Muscle of leg (tissue), 11 donors: ENCODE data around the gene PXYLP1. TPM values are rescaled to one million over a fixed set of nuclear protein-coding genes. Genes with fewer than 3 reads are reported as not detected.
A peak's percentile ranks its signal among the peaks of the same experiment; 100 is the strongest.

Source experiments
- DNase-seq: peaks from one replicate; pipeline ENCODE4 v3.0.0; 2013
- H3K27ac ChIP-seq: one replicate; pipeline ENCODE4 v1.5.1; 2013; ENCODE audit warnings: mild to moderate bottlenecking, low read length, control low read depth
- H3K27me3 ChIP-seq: one replicate; pipeline ENCODE4 v1.6.1; 2013; ENCODE audit warnings: low read length; ENCODE audit not compliant: control insufficient read depth, insufficient read depth
- H3K36me3 ChIP-seq: one replicate; pipeline ENCODE4 v1.6.1; 2013; ENCODE audit warnings: low read length; ENCODE audit not compliant: control insufficient read depth, insufficient read depth
- H3K4me1 ChIP-seq: one replicate; pipeline ENCODE4 v1.6.1; 2013; ENCODE audit warnings: low read length; ENCODE audit not compliant: control insufficient read depth, insufficient read depth
- H3K4me3 ChIP-seq: one replicate; pipeline ENCODE4 v1.5.1; 2013; ENCODE audit warnings: low read length, control low read depth
- H3K9me3 ChIP-seq: replicated peaks from 2 replicates; pipeline ENCODE4 v1.6.1; 2013; ENCODE audit warnings: low read depth, low read length; ENCODE audit not compliant: control insufficient read depth
- WGBS: methylation state at CpG from one replicate; pipeline ENCODE4 v1.1.5; 2013; ENCODE audit warnings: missing lambda C conversion rate; ENCODE audit not compliant: insufficient coverage; 5-methylcytosine and 5-hydroxymethylcytosine counted together
- polyA plus RNA-seq, 8 donors: library from polyadenylated mRNA; unstranded; fragments of 120-200 nt; gene quantifications; one replicate each; pipeline versions ENCODE4 v1.2.1 to v1.2.3, GENCODE V29; 2013; ENCODE audit warnings: inconsistent platforms in 1 of 8, low replicate concordance in 1 of 8; ENCODE audit not compliant: insufficient read length in 8 of 8, insufficient read depth in 1 of 8
- total RNA-seq: library from RNA; stranded (reverse); fragments of 120-200 nt; gene quantifications from one replicate; pipeline ENCODE4 v1.2.4, GENCODE V29; 2013

PXYLP1 gene
- total and polyA plus RNA-seq, 9 donors, result 12.8 to 21.8 (median 18.3) TPM

DNA sequence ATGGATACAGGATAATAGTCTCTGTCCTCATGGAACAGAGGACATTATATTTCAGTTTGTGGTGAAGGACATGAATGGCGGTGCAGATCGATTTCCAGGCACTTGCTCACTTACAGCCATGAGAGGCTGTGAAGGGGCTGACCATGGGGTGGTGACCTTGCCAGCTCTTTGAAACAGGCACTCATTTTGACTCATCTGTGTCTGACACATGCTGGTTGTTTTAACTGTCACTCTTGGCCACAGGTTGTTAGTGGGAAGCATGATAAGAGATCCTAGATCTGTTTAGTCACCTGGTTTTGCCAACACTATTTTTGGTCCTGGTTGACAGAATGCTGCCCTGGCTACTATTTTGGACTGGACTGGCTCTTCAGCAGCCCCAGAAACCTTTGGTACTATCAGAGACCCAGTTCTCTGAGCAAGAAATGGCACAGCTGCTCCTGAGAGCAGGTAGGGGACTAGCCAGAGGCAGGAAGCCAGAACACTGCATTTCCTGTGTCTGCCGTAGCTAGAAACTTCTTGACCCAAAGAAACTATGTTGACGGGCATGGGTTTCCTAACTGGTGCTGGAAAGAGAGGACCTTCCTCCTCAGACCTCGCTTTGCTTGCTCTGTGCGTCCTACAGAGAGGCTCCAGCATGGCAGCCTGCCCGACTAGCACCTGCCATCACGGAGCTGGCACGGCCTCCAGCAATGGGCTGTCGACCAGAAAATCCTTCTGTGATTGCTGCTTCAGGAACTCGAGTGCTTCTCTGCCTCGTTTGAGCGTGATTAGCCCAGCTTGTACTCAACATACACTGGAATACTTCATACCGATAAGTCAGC is 6.3 kb downstream of the PXYLP1 start:
- Histone ChIP-seq H3K9me3 (no peaks in the 10 kb centered on the region), H3K27me3 (peaks cover under 1% of the 10 kb centered on the region), H3K27ac (peak overlapping the region; percentile 53), H3K36me3 (peaks cover 12% of the 10 kb centered on the region), H3K4me1 (peaks cover 45% of the 10 kb centered on the region), H3K4me3 (no peak overlapping the region)
- WGBS, result 53% methylated on average over 12 of the region's 14 CpGs
- peak; percentile 63 for DNase-seq

GRCh38 chr3:141239511-141240281 is 8.1 kb downstream of the PXYLP1 start:
- WGBS, result no CpG with 5 or more reads among the region's 5 CpGs
- H3K4me1 ChIP-seq, result peaks cover 47% of the 10 kb centered on the region
- H3K27me3 ChIP-seq, result no peaks in the 10 kb centered on the region
- no peak overlapping the region for H3K27ac ChIP-seq
- H3K9me3 ChIP-seq, result no peaks in the 10 kb centered on the region
- peaks cover 12% of the 10 kb centered on the region for H3K36me3 ChIP-seq
- no peak overlapping the region for H3K4me3 ChIP-seq
- no peak for DNase-seq

DNA sequence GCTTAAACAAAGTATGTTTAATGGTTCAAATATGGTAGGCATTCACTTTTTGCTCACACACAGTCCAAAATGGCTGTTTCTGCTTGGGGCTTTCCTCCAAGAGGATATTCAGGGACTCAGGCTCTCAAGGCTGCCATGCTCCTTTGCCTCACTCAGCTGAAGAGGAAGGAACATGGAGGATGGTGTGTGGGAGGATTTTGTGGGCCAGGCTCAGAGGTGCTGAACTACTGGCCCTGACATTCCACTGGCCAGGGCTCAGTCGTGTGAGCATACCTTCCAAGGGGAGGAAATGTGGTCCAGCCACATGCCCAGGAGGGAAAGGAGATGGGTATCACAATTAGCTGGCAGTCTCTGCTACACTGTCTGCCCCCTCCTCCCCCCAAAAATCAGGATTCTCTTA is 8.7 kb downstream of the PXYLP1 start:
- H3K4me1 ChIP-seq, result peaks cover 47% of the 10 kb centered on the region
- peaks cover 6% of the 10 kb centered on the region for H3K36me3 ChIP-seq
- WGBS, result no CpG with 5 or more reads among the region's 1 CpG
- H3K27ac ChIP-seq, result no peak overlapping the region
- DNase-seq, result no peak
- H3K9me3 ChIP-seq, result no peaks in the 10 kb centered on the region
- H3K4me3 ChIP-seq, result no peak overlapping the region
- H3K27me3 ChIP-seq, result no peaks in the 10 kb centered on the region

DNA sequence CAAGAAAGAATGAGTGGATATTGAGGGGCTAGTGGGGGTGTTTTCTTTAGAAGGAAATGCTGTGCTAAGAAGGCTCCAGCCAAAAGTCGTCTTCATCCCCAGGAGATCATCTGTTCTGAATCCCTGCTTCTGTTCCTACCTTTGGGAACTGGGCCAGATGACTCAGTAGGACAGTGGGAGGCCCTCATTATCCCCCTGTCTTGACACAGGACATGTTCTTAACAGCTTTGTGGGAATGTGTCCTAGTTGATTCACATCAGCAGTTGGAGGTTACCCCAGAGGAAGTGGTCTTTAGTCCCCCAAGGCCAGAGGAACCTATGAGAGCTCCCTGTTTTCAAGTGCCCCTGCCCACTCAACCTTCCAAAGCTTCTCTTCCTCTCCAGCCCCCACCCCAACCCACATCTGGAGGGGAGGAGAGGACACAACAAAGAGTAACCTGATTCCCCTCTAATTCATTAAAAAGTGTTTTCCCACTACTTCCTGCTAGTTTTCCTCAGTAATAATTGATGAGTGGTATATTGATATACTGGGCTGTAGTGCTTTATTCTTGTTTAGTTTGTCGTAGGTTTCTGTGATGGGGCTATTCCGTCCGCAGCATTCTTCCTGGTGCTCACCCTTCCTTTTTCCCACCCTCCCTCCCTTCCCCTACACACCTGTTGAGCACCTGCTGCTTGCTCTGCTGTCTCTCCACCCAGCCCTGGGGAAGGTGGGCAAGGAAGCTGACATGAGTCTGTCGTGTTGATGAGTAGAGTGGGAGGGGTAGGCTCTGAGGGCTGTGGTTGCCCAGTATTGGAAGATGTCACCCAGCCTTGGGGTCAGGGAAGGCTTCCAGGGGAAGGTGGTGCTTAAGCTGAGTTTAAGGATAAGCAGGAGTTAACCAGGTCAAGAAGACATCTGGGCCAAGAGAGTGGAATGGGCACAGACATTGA is 9.3 kb downstream of the PXYLP1 start:
- Histone ChIP-seq H3K27me3 (no peaks in the 10 kb centered on the region), H3K4me3 (no peak overlapping the region), H3K4me1 (peaks cover 47% of the 10 kb centered on the region), H3K36me3 (peaks cover under 1% of the 10 kb centered on the region), H3K9me3 (no peaks in the 10 kb centered on the region), H3K27ac (no peak overlapping the region)
- WGBS, result 47% methylated on average over 2 of the region's 5 CpGs
- DNase-seq, result no peak

- peak; percentile 80 for DNase-seq
- WGBS, result 51% methylated on average over 9 of the region's 12 CpGs
- Histone ChIP-seq H3K9me3 (no peaks in the 10 kb centered on the region), H3K27me3 (no peaks in the 10 kb centered on the region), H3K27ac (peak overlapping the region; percentile 47), H3K36me3 (no peaks in the 10 kb centered on the region), H3K4me1 (peaks cover 47% of the 10 kb centered on the region), H3K4me3 (no peak overlapping the region)
Observed at GRCh38 chr3:141241616-141242376, 10.2 kb downstream of the PXYLP1 start.

GRCh38 chr3:141242377-141243092 is 10.9 kb downstream of the PXYLP1 start:
- H3K9me3 ChIP-seq, result no peaks in the 10 kb centered on the region
- no peaks in the 10 kb centered on the region for H3K36me3 ChIP-seq
- peak overlapping the region; percentile 47 for H3K27ac ChIP-seq
- H3K4me1 ChIP-seq, result peaks cover 47% of the 10 kb centered on the region
- no peak for DNase-seq
- no peak overlapping the region for H3K4me3 ChIP-seq
- 60% methylated on average over 2 of the region's 5 CpGs for WGBS
- no peaks in the 10 kb centered on the region for H3K27me3 ChIP-seq

GRCh38 chr3:141243271-141243707 is 11.7 kb downstream of the PXYLP1 start:
- Histone ChIP-seq H3K27me3 (no peaks in the 10 kb centered on the region), H3K4me1 (peaks cover 39% of the 10 kb centered on the region), H3K27ac (no peak overlapping the region), H3K4me3 (no peak overlapping the region), H3K9me3 (no peaks in the 10 kb centered on the region), H3K36me3 (no peaks in the 10 kb centered on the region)
- DNase-seq, result no peak
- WGBS, result 51% methylated on average over 9 of the region's 11 CpGs

DNA sequence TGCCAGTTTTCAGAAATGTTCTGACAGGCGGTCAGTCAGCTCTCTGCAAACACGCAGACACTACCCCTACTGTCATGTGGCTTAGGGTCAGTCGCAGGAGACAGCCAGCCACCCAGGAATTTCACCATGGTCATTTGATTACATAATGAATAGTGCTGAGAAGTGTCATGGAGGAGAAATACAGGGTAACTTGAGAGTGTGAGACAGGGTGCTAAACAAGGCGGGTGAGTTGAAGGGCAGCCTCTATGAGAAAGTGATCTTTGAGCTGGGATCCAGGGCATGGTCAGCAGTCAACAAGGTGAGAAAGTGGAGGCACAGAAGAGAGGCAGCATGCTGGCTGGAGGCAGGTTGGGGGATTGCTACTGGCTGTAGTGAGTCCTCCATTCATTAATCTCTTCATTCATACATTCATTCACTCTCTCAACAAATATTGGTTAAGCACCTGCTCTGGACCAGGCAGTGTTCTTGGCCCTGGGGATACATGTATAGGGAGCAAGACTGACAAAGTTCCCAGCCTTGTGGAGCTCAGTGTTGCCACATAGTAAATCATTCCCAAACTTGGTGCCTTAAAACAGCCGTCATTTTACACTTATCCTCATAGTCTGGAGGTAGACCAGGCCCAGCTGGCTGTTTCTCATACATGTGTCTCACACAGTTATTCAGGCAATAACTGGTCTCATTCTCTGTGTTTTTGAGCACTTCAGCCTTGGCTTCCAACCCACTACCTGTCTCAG is 14.8 kb downstream of the PXYLP1 start:
- no peak overlapping the region for H3K27ac ChIP-seq

More for the DNA sequence above, 14.8 kb downstream of the PXYLP1 start:
- H3K4me3 ChIP-seq, result no peak overlapping the region
- no peak for DNase-seq
- H3K9me3 ChIP-seq, result no peaks in the 10 kb centered on the region
- no peaks in the 10 kb centered on the region for H3K36me3 ChIP-seq
- H3K27me3 ChIP-seq, result no peaks in the 10 kb centered on the region
- 81% methylated on average over 3 of the region's 5 CpGs for WGBS
- peaks cover 17% of the 10 kb centered on the region for H3K4me1 ChIP-seq
